ENCODE results near the gene C1orf210.

C1orf210 gene

DNA sequence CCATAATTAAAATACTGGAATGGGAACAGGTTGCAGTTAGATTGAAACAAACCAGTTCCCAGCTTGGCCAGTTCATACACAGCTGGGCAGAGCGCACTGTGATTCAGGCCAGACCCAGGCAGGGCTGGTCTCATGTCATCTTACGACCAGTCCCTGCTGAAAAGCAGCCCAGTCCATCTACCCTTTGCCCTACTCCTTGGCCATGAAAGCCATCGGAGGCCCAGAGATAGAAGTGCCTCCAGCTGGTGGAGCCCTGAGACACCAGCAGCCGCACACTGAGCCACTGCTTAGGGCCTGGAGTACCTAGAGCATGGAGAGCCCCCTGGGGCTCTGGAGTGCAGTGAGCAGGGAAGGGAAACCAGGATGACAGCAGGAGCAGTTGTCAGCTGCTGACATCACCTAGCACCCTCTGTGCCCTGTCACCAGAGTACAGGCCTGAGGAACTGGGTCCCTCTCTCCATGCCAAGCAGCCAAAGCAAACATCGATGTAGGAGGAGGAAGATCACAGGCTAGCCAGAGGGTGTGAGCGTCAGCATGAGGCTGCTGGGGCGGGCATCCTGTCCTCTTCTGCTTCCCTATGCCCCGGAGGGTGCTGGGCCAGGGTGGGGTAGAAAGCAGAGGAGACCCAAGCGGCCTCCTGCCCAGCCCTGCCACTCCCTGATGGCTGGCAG, 49.8 kb downstream of the C1orf210 start:
- no peak for TF ChIP-seq CTCF (conservative IDR thresholded peaks at IDR 0.05; ENCODE audit: low read depth)
- POLR2A ChIA-PET (ENCODE audit: low non-redundant PET): no interaction called here
- no peak for DNase-seq (ENCODE audit: low spot score)

DNA sequence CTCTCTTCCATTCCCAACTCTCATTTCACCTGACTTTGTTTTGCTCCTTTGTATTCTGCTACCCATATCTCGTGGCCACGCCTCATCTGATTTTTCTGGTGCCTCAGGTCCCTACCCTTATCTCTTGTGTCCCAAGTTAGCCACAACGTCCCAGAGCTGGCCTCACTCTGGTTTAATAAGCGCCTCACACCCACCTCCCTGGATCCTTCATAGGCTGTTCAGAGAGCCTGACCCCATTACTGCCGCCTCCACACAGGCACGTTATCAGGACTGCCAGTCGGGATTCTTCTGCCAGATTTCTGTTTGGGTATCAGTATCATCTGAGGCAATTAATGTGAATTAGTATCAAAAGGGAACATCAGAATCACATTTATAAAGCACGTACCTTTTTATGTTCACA, 50.3 kb downstream of the C1orf210 start:
- TF ChIP-seq CTCF (conservative IDR thresholded peaks at IDR 0.05; ENCODE audit: low read depth): no peak
- no peak for DNase-seq (ENCODE audit: low spot score)
- CTCF ChIA-PET: no interaction called here
- POLR2A ChIA-PET (ENCODE audit: low non-redundant PET): no interaction called here
- H3K27ac ChIP-seq: no peak overlapping the region

More for the DNA sequence above, 49.8 kb downstream of the C1orf210 start:
- H3K27ac ChIP-seq: no peak overlapping the region
- CTCF ChIA-PET: no interaction called here

DNA sequence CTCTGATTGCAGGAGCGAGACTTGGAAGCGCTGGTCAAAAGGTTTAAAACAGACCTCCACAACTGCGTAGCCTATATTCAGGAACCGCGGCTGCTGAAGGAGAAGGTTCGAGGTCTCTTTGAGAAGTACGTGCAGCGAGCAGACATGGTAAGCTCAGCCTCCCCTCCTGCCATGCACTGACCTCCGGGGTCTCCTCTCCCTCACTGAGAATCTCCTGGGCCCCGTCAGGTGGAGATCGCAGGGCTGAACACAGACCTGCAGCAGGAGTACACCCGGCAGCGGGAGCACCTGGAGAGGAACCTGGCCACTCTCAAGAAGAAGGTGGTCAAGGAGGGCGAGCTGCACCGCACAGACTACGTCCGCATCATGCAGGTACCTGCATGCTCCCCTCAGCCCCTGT, 51.1 kb downstream of the C1orf210 start:
- POLR2A ChIA-PET (ENCODE audit: low non-redundant PET): no interaction called here
- no peak overlapping the region for H3K27ac ChIP-seq
- CTCF ChIA-PET: no interaction called here
- no peak for DNase-seq (ENCODE audit: low spot score)
- no peak for TF ChIP-seq CTCF (conservative IDR thresholded peaks at IDR 0.05; ENCODE audit: low read depth)

DNA sequence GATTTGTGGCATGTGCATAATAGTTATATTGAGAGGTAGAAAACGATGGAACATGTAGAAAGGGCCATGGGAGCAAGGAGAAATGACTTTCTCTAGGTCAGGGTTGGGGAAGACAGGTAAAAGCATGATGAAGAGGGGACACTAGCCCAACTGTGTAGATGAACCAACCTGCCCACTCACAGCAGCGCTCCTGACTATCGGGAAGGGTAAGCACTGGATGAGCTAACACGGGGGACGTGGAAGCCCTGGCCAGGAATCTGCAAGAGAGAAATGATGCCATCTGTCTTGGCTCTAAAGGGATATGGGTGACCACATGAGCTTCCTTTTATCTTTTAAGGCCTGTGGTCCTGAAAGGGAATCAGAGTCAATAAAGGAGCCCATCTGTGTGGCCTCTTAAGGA, 51.8 kb downstream of the C1orf210 start:
- CTCF ChIA-PET: interaction anchor here (0.7 kb wide), 1 partner anchor 1346 kb away, joined by 3 read pairs; no protein-coding TSS in a partner anchor
- no peak overlapping the region for H3K27ac ChIP-seq
- POLR2A ChIA-PET (ENCODE audit: low non-redundant PET): no interaction called here
- DNase-seq (ENCODE audit: low spot score): no peak
- TF ChIP-seq CTCF (conservative IDR thresholded peaks at IDR 0.05; ENCODE audit: low read depth): no peak

GRCh38 chr1:43232482-43232881, 52.9 kb downstream of the C1orf210 start:
- ChIA-PET CTCF (interaction anchor here (0.7 kb wide), 1 partner anchor 315 kb away, joined by 3 read pairs; no protein-coding TSS in a partner anchor), POLR2A (ENCODE audit: low non-redundant PET) (no interaction called here)
- TF ChIP-seq CTCF (conservative IDR thresholded peaks at IDR 0.05; ENCODE audit: low read depth): no peak
- DNase-seq (ENCODE audit: low spot score): no peak
- no peak overlapping the region for H3K27ac ChIP-seq

DNA sequence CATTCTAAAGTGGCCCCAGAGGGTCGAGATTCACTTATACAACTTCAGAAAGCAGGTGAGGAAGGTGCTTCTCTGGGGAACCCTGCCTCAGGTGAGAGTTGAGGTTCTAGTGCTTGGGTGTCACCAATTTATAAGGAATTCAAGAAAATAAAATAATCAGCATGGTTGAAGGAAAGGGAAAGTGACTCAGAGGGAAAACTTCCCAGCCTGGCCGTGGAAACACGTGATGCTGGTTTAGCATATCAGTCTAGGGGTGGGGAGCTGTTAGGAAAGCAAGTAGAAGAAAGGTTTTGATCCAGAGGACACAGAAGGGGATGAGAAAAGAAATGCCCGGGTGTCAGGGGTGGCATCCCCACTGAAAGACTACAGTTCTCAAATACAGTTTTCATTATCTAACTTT, 53.3 kb downstream of the C1orf210 start:
- ChIA-PET CTCF (interaction anchor here (0.6 to 0.7 kb wide), 3 partner anchors 50 to 315 kb away, joined by 3 to 5 read pairs (median 3); no protein-coding TSS in a partner anchor), POLR2A (ENCODE audit: low non-redundant PET) (no interaction called here)
- no peak for TF ChIP-seq CTCF (conservative IDR thresholded peaks at IDR 0.05; ENCODE audit: low read depth)
- H3K27ac ChIP-seq: no peak overlapping the region
- peak; percentile 56 for DNase-seq (ENCODE audit: low spot score)

All from RWPE1 (cell line).